GM12891 (cell line): ENCODE results near the gene VPS16.

Experiments used
- POLR2A ChIP-seq: IDR thresholded peaks from 2 replicates; pipeline ENCODE4 v1.6.1; 2011; ENCODE audit warnings: low read depth, low read length, control low read depth
- POLR2AphosphoS5 ChIP-seq: IDR thresholded peaks from 2 replicates; pipeline ENCODE4 v1.6.1; 2011; ENCODE audit warnings: low read depth, low read length, control low read depth
- POU2F2 ChIP-seq: IDR thresholded peaks from 2 replicates; pipeline ENCODE4 v1.6.1; 2011; ENCODE audit warnings: low read depth, mild to moderate bottlenecking, control low read depth, low read length, moderate library complexity
- TAF1 ChIP-seq: IDR thresholded peaks from 2 replicates; pipeline ENCODE4 v1.6.1; 2011; ENCODE audit warnings: low read depth, low read length, control low read depth

DNA sequence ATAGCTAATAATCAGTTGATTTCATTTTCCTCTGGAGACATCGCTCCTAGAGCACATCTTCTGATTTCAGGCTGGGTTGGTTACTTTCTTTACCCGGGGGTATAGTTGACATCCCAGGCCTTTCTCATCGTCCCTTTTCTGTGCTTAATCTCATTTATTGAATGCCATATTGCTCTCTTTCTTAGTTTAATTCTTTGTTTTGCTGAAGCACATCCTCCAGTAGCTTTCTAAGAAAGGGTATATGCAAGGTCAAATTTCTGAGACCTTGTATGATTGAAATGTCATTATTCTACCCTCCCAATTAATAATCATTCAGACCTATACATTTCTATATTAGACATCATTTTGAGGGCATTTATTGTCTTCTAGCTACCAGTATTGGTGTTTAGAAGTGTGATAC, 28.4 kb upstream of the VPS16 start:
- TF ChIP-seq TAF1 (no peak), POLR2AphosphoS5 (no peak), POLR2A (no peak), POU2F2 (no peak)
